Measurements from ENCODE around the gene SMIM31. TPM values are rescaled to one million over a fixed set of nuclear protein-coding genes. Genes with fewer than 3 reads are reported as not detected.

The SMIM31 gene
- total RNA-seq, 1 experiment from 2014 or later, result not detected

- no peaks in the 10 kb centered on the region for H3K36me3 ChIP-seq (ENCODE audit: control insufficient read depth in 1 of 2, insufficient read depth in 2 of 2, low read length in 2 of 2)
- no peak overlapping the region for H3K9ac ChIP-seq (ENCODE audit: low read length)
- H2AFZ ChIP-seq (ENCODE audit: low read depth, low read length, poor library complexity, severe bottlenecking), result no peak overlapping the region
- RAD21 ChIA-PET (ENCODE audit: low non-redundant PET in 1 of 2, low total read pairs in 2 of 2, uncharacterized antibody in 2 of 2, unreplicated experiment in 2 of 2), result no interaction called here
- no peak for ATAC-seq
- no peaks in the 10 kb centered on the region for H3K27me3 ChIP-seq (ENCODE audit: insufficient read depth, low read length)
- H3K9me2 ChIP-seq (ENCODE audit: insufficient read depth), result no peaks in the 10 kb centered on the region
- no peak overlapping the region for H3K4me3 ChIP-seq (replicated peaks in 1 of 2; ENCODE audit: low read depth in 1 of 2, low read length in 2 of 2)
- no peaks in the 10 kb centered on the region for H3K4me1 ChIP-seq (ENCODE audit: control insufficient read depth in 1 of 2, insufficient read depth in 2 of 2, low read length in 2 of 2)
- H3K4me2 ChIP-seq (ENCODE audit: low read length), result no peak overlapping the region
- H4K20me1 ChIP-seq (ENCODE audit: insufficient read depth), result no peaks in the 10 kb centered on the region
- H3K9me3 ChIP-seq (ENCODE audit: control insufficient read depth in 1 of 2, insufficient read depth in 1 of 2, low read depth in 1 of 2, low read length in 2 of 2), result no peaks in the 10 kb centered on the region
- TF ChIP-seq ZBTB33 (IDR thresholded peaks at IDR 0.05; ENCODE audit: extremely low read depth, insufficient replicate concordance, low read length), result no peak
- TF ChIP-seq RAD21 (IDR thresholded peaks at IDR 0.05; ENCODE audit: low read depth), result no peak
- TF ChIP-seq EZH2phosphoT487 (IDR thresholded peaks at IDR 0.05; ENCODE audit: borderline replicate concordance), result no peak
- TF ChIP-seq, protein P1, sequence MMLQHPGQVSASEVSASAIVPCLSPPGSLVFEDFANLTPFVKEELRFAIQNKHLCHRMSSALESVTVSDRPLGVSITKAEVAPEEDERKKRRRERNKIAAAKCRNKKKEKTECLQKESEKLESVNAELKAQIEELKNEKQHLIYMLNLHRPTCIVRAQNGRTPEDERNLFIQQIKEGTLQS (IDR thresholded peaks at IDR 0.05), result no peak
- TF ChIP-seq CEBPB (IDR thresholded peaks at IDR 0.05; ENCODE audit: low read depth), result no peak
- no peak for TF ChIP-seq JUND (IDR thresholded peaks at IDR 0.05)
- TF ChIP-seq FOSL1 (IDR thresholded peaks at IDR 0.05; ENCODE audit: low read depth), result no peak
- no peak for TF ChIP-seq ZNF274 (IDR thresholded peaks at IDR 0.05; ENCODE audit: low read depth, low read length)
- no peak for TF ChIP-seq SRF (IDR thresholded peaks at IDR 0.05; ENCODE audit: low read depth)
- TF ChIP-seq ZFX (IDR thresholded peaks at IDR 0.05), result no peak
- CTCF ChIA-PET, result no interaction called here
- H3K27ac ChIP-seq (ENCODE audit: low read depth, low read length), result no peak overlapping the region
- POLR2A ChIA-PET, result no interaction called here
- no TSS peak for BruUV-seq (replicated peaks)
- intact Hi-C loops (cut with micrococcal nuclease), result no loop called here
- no peak for DNase-seq (ENCODE audit: low read depth, low spot score)
- H3K79me2 ChIP-seq (ENCODE audit: insufficient read depth, low read length), result no peaks in the 10 kb centered on the region
Observed at GRCh38 chr4:164828955-164829354, 75.0 kb downstream of the SMIM31 start.

GRCh38 chr4:164846566-164846965 is 92.6 kb downstream of the SMIM31 start:
- H3K9me3 ChIP-seq (ENCODE audit: control insufficient read depth in 1 of 2, insufficient read depth in 1 of 2, low read depth in 1 of 2, low read length in 2 of 2), result no peaks in the 10 kb centered on the region
- intact Hi-C loops (cut with micrococcal nuclease), result no loop called here
- no peak overlapping the region for H3K9ac ChIP-seq (ENCODE audit: low read length)
- no peak overlapping the region for H3K27ac ChIP-seq (ENCODE audit: low read depth, low read length)
- H3K27me3 ChIP-seq (ENCODE audit: insufficient read depth, low read length), result no peaks in the 10 kb centered on the region
- H4K20me1 ChIP-seq (ENCODE audit: insufficient read depth), result no peaks in the 10 kb centered on the region
- POLR2A ChIA-PET, result no interaction called here
- no peaks in the 10 kb centered on the region for H3K4me1 ChIP-seq (ENCODE audit: control insufficient read depth in 1 of 2, insufficient read depth in 2 of 2, low read length in 2 of 2)
- H3K4me2 ChIP-seq (ENCODE audit: low read length), result no peak overlapping the region
- no peaks in the 10 kb centered on the region for H3K9me2 ChIP-seq (ENCODE audit: insufficient read depth)
- no peak overlapping the region for H2AFZ ChIP-seq (ENCODE audit: low read depth, low read length, poor library complexity, severe bottlenecking)
- no TSS peak for BruUV-seq (replicated peaks)
- ATAC-seq (no peak), DNase-seq (ENCODE audit: low read depth, low spot score) (no peak)
- no peaks in the 10 kb centered on the region for H3K79me2 ChIP-seq (ENCODE audit: insufficient read depth, low read length)
- no peak overlapping the region for H3K4me3 ChIP-seq (replicated peaks in 1 of 2; ENCODE audit: low read depth in 1 of 2, low read length in 2 of 2)
- CTCF ChIA-PET, result no interaction called here
- H3K36me3 ChIP-seq (ENCODE audit: control insufficient read depth in 1 of 2, insufficient read depth in 2 of 2, low read length in 2 of 2), result no peaks in the 10 kb centered on the region
- RAD21 ChIA-PET (ENCODE audit: low non-redundant PET in 1 of 2, low total read pairs in 2 of 2, uncharacterized antibody in 2 of 2, unreplicated experiment in 2 of 2), result no interaction called here
- TF ChIP-seq ZBTB33 (IDR thresholded peaks at IDR 0.05; ENCODE audit: extremely low read depth, insufficient replicate concordance, low read length), result no peak
- TF ChIP-seq YY1 (IDR thresholded peaks at IDR 0.05; ENCODE audit: extremely low read depth, insufficient replicate concordance, low read depth, low read length), result no peak
- TF ChIP-seq, protein P2, sequence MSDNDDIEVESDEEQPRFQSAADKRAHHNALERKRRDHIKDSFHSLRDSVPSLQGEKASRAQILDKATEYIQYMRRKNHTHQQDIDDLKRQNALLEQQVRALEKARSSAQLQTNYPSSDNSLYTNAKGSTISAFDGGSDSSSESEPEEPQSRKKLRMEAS (IDR thresholded peaks at IDR 0.05), result no peak
- TF ChIP-seq, protein P3, sequence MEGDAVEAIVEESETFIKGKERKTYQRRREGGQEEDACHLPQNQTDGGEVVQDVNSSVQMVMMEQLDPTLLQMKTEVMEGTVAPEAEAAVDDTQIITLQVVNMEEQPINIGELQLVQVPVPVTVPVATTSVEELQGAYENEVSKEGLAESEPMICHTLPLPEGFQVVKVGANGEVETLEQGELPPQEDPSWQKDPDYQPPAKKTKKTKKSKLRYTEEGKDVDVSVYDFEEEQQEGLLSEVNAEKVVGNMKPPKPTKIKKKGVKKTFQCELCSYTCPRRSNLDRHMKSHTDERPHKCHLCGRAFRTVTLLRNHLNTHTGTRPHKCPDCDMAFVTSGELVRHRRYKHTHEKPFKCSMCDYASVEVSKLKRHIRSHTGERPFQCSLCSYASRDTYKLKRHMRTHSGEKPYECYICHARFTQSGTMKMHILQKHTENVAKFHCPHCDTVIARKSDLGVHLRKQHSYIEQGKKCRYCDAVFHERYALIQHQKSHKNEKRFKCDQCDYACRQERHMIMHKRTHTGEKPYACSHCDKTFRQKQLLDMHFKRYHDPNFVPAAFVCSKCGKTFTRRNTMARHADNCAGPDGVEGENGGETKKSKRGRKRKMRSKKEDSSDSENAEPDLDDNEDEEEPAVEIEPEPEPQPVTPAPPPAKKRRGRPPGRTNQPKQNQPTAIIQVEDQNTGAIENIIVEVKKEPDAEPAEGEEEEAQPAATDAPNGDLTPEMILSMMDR (IDR thresholded peaks at IDR 0.05 in 2 of 3, conservative IDR thresholded peaks at IDR 0.05 in 1 of 3; ENCODE audit: borderline replicate concordance in 1 of 3, insufficient read depth in 1 of 3, low read depth in 2 of 3, low read length in 2 of 3), result no peak
- TF ChIP-seq, protein P1 (IDR thresholded peaks at IDR 0.05), result no peak
- TF ChIP-seq CBX3 (IDR thresholded peaks at IDR 0.05; ENCODE audit: low read depth), result no peak
- TF ChIP-seq SRF (IDR thresholded peaks at IDR 0.05; ENCODE audit: low read depth), result no peak
- TF ChIP-seq JUND (IDR thresholded peaks at IDR 0.05), result no peak

All from HCT116 (cell line).